GM12875 (cell line): ENCODE measurements around the gene CTPS1.

Experiments used
- H3K4me3 ChIP-seq: one replicate; pipeline ENCODE4 v1.5.1; 2011; ENCODE audit warnings: low read depth, low read length, control low read depth
- TF ChIP-seq, protein P1 (sequence below): IDR thresholded peaks from 2 replicates; pipeline ENCODE4 v1.5.1; 2011; ENCODE audit warnings: low read depth, mild to moderate bottlenecking, control low read depth, inconsistent platforms, low read length, moderate library complexity, borderline replicate concordance; ENCODE audit not compliant: insufficient read depth

CTPS1 gene, protein sequence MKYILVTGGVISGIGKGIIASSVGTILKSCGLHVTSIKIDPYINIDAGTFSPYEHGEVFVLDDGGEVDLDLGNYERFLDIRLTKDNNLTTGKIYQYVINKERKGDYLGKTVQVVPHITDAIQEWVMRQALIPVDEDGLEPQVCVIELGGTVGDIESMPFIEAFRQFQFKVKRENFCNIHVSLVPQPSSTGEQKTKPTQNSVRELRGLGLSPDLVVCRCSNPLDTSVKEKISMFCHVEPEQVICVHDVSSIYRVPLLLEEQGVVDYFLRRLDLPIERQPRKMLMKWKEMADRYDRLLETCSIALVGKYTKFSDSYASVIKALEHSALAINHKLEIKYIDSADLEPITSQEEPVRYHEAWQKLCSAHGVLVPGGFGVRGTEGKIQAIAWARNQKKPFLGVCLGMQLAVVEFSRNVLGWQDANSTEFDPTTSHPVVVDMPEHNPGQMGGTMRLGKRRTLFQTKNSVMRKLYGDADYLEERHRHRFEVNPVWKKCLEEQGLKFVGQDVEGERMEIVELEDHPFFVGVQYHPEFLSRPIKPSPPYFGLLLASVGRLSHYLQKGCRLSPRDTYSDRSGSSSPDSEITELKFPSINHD

DNA sequence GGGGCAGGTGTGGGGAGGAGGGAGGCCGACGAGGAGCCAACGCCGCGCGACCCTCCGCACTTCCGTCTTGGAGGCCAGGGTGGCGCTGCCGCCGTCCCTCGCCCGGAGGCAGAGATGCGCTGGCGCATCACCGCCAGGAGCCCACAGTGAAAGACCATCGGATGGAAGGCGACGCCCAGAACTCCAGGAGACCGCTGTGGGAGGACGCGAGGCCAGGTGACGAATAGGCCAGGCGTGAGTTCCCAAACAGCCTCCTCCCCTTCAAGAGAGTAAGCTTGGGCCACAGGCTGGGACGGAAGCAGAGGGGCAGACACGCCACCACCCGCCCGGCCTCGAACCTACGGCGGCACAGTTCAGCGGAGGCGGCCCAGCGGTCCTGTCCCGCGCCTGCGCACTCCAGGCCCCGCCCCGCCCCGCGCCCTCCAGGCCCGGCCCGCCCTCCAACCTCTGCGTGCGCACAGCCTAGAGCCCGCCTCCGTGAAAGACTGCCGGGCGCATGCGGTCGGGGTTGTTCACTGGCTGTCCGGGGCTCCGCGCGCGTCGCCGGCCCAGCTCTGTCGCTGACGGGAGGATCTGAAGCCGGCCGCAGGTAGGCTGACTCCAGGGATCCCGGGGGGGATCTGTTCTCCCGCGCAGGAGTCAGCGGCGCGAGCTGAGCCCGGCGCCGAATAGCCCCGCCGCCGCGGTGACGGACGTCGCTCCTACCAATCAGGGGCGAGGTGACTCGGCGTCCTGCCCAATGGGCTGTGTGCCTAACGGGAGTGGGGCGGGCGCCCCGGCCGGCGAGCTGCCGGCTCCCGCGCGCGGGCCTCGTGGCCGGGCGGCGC lies at the start of gene CTPS1:
Gene CTPS1, plus strand, starts transcription at position 456 of the 827 bp plus-strand sequence. CDS start 3,595 bp downstream, outside the sequence.
- TF ChIP-seq, protein P1, sequence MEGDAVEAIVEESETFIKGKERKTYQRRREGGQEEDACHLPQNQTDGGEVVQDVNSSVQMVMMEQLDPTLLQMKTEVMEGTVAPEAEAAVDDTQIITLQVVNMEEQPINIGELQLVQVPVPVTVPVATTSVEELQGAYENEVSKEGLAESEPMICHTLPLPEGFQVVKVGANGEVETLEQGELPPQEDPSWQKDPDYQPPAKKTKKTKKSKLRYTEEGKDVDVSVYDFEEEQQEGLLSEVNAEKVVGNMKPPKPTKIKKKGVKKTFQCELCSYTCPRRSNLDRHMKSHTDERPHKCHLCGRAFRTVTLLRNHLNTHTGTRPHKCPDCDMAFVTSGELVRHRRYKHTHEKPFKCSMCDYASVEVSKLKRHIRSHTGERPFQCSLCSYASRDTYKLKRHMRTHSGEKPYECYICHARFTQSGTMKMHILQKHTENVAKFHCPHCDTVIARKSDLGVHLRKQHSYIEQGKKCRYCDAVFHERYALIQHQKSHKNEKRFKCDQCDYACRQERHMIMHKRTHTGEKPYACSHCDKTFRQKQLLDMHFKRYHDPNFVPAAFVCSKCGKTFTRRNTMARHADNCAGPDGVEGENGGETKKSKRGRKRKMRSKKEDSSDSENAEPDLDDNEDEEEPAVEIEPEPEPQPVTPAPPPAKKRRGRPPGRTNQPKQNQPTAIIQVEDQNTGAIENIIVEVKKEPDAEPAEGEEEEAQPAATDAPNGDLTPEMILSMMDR, result peak; percentile 44; the same call in 1 of the 2 replicates
- peak within 1 kb of the TSS; percentile 87 for H3K4me3 ChIP-seq

DNA sequence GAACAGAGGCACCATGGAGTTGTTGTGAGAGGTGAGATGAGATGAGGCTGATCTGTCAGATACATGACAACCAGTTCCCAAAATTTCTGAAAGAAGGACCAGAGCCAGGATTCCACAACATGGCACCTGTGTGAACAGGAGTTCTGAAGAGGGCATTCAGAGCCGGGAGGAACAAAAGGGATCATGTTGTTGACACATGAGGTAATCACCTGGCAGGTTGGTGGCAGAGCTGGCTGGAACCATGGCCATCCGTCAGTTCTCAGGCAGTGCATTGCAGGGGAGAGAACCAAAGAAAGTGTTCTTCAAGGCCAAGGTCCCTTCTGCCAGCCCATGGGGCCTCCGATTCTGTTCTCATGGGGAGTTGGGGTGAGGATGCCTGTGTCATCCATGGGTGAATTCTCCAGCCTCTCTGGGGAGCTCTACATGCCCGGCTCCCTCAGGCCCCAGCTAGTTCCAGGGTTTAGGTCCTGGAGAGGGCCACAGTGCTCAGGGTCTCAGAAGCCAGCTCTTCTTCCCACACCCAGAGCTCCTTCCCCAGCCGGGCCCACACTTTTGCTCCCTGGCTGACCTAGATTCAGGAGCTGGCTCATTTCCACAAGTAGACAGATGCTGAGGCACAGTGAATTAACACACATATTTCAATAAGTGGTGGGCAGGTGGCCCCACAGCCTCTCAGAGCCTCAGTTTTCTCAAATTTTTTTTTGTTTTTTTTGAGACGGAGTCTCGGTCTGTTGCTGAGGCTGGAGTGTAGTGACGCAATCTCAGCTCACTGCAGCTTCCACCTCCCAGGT lies 49.1 kb upstream of the CTPS1 start:
- H3K4me3 ChIP-seq, result no peak overlapping the region
- TF ChIP-seq, protein P1, result no peak

DNA sequence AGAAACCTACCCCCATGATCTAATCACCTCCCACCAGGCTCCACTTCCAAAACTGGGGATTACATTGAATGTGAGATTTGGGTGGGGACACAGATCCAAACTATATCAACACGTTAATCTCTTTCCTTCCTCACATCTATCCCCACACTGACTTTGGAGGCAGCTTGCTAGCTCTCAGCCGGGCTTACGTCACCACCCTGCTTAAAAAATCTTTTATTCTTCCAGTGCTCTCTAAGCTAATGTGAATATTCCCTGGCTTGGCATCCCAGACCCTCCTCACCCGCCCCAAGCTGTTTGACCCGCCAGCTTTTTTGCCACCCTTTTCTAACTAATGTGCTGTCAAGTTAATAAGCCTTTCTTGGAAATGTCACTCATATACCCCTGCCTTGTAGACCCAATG lies 47.9 kb upstream of the CTPS1 start:
- no peak overlapping the region for H3K4me3 ChIP-seq
- TF ChIP-seq, protein P1, result no peak

DNA sequence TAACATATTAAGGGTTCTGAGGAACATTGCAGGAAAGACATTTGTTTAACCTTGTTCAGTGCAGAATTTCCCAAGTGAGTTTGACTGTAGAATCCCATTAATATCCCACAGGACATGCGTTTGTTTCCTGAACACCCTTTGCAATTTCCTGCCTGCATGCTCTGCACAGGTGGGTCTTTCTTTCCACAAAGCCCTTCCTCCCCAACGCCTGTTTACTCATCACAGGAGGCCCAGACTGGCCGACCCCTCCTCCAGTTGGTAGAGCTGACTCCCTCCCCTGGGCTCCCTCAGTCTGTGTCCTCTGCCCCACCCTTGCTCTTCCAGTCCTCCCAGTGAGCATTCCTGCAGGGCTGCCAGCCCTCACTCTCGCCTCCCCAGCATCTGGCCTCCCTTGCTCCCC lies 47.5 kb upstream of the CTPS1 start:
- H3K4me3 ChIP-seq, result no peak overlapping the region
- TF ChIP-seq, protein P1, result no peak

DNA sequence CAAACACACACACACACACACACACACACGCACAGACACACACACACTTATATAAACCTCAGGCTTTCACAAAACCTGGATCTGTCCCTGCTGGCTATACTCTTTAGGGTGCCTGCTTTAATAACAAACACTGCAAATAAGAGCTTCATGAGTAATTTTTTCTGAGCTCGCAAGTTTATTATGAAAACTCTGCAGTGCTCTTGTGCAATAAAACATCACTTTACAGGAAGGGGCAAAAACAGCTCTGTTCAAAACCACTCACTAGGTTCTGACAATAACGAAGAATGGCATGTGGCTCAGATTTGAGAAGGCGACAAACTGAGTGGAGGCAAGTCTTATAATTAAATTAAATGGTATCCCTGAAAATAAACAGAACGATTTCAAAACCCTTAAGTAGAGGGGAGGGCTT lies 42.6 kb upstream of the CTPS1 start:
- no peak overlapping the region for H3K4me3 ChIP-seq
- TF ChIP-seq, protein P1, result no peak

DNA sequence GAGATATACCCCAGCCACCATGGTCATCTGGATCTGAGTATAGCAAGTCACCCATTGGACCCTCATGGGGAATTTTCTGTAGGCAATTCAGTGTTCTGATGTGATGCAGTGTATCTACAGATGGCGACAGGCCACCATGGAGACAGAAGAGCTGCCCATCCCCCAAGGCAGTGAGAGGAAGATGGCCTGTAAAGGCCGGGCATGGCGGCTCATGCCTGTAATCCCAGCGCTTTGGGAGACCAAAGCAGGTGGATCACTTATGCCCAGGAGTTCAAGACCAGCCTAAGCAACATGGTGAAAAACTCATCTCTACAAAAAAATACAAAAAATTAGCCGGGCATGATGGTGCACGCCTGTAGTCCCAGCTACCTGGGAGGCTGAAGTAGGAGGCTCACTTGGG lies 41.1 kb upstream of the CTPS1 start:
- TF ChIP-seq, protein P1, result no peak
- no peak overlapping the region for H3K4me3 ChIP-seq
